B cell (primary cell): Measurements from ENCODE around the gene LHFPL6. TPM values are rescaled to one million over a fixed set of nuclear protein-coding genes. Genes with fewer than 3 reads are reported as not detected.

Experiments
- ATAC-seq: fragments of 200-7000 bp; cut with Tn5 transposase; one replicate; pipeline ENCODE4 v1.10.0; 2021; ENCODE audit warnings: low read depth, mild to moderate bottlenecking, moderate number of reproducible peaks, moderate library complexity
- CTCF ChIA-PET: fragments of 350-600 bp; sonication (Branson Sonifier 250); formaldehyde crosslinking; loops from one replicate; lab custom pipeline; 2021; ENCODE audit warnings: antibody characterized with exemption, inconsistent platforms; lab: Charles Lee
- POLR2A ChIA-PET: fragments of 350-600 bp; sonication (Branson Sonifier 250); formaldehyde crosslinking; loops from one replicate; lab custom pipeline; 2021; ENCODE audit warnings: antibody characterized with exemption; lab: Charles Lee
- DNase-seq: peaks from one replicate; pipeline ENCODE4 v3.0.0; 2013
- H2AFZ ChIP-seq: 2 replicates; pipeline ENCODE4 v1.6.1; 2012; ENCODE audit warnings: mild to moderate bottlenecking, low read depth, low read length; ENCODE audit not compliant: insufficient read depth, poor library complexity, severe bottlenecking
- H3K27ac ChIP-seq, 2 donors: 1 replicate in 1 of 2; 2 replicates in 1 of 2; pipeline ENCODE4 v1.5.1; 2012 to 2013; ENCODE audit warnings: low read length in 2 of 2, mild to moderate bottlenecking in 2 of 2, moderate library complexity in 1 of 2
- H3K27me3 ChIP-seq, 4 experiments: fragments of 200-600 bp in 1 of 4; sonication (generic) in 1 of 4; replicated peaks in 1 of 4; 1 replicate in 2 of 4; 2 replicates in 2 of 4; pipeline versions ENCODE4 v1.6.1 to v1.7.0; 2013 to 2016; ENCODE audit warnings: low read length in 3 of 4, mild to moderate bottlenecking in 2 of 4, mixed read lengths in 1 of 4, moderate library complexity in 1 of 4; ENCODE audit not compliant: insufficient read depth in 4 of 4, control insufficient read depth in 3 of 4; ENCODE audit errors: control extremely low read depth in 1 of 4
- H3K36me3 ChIP-seq, 2 experiments: replicated peaks in 1 of 2; 1 replicate in 1 of 2; 2 replicates in 1 of 2; pipeline versions ENCODE4 v1.6.1 to v1.7.1; 2013; ENCODE audit warnings: low read length in 1 of 2; ENCODE audit not compliant: insufficient read depth in 2 of 2, control insufficient read depth in 1 of 2; ENCODE audit errors: control extremely low read depth in 1 of 2, extremely low read depth in 1 of 2
- H3K4me1 ChIP-seq, 2 donors: fragments of 200-600 bp in 1 of 2; sonication (generic) in 1 of 2; 1 replicate in 1 of 2; 2 replicates in 1 of 2; pipeline versions ENCODE4 v1.5.1 to v1.6.1; 2013 to 2017; ENCODE audit warnings: low read length in 2 of 2; ENCODE audit not compliant: control insufficient read depth in 2 of 2, insufficient read depth in 2 of 2
- H3K4me2 ChIP-seq: replicated peaks from 2 replicates; pipeline ENCODE3; 2012; ENCODE audit warnings: mild to moderate bottlenecking, low read depth, low read length; ENCODE audit not compliant: poor library complexity, severe bottlenecking
- H3K4me3 ChIP-seq, 5 experiments: fragments of 200-600 bp in 1 of 5; sonication (generic) in 1 of 5; 1 replicate in 3 of 5; 2 replicates in 2 of 5; pipeline versions ENCODE4 v1.5.1 to v1.7.0; 2011 to 2016; ENCODE audit warnings: low read length in 4 of 5, mild to moderate bottlenecking in 4 of 5, low read depth in 2 of 5, control low read depth in 1 of 5, moderate library complexity in 1 of 5; ENCODE audit not compliant: insufficient read depth in 1 of 5; ENCODE audit errors: control extremely low read depth in 1 of 5, extremely low read depth in 1 of 5
- H3K79me2 ChIP-seq: fragments of 200-600 bp; sonication (generic); one replicate; pipeline ENCODE4 v1.6.0; 2016; ENCODE audit warnings: low read length; ENCODE audit not compliant: control insufficient read depth, insufficient read depth
- H3K9ac ChIP-seq: fragments of 200-600 bp; sonication (generic); 2 replicates; pipeline ENCODE4 v1.6.1; 2017; ENCODE audit warnings: mild to moderate bottlenecking, low read length, moderate library complexity
- H3K9me3 ChIP-seq, 3 donors: one replicate each; pipeline versions ENCODE4 v1.6.1 to v1.7.1; 2013; ENCODE audit warnings: low read length in 2 of 3; ENCODE audit not compliant: control insufficient read depth in 2 of 3, insufficient read depth in 1 of 3; ENCODE audit errors: control extremely low read depth in 1 of 3
- H4K20me1 ChIP-seq: 2 replicates; pipeline ENCODE4 v1.6.0; 2012; ENCODE audit warnings: mild to moderate bottlenecking, low read length; ENCODE audit not compliant: insufficient read depth, control insufficient read depth, poor library complexity, severe bottlenecking
- H3K27ac Mint-ChIP-seq: one replicate; pipeline ENCODE4 v1.8.0; 2021; ENCODE audit warnings: mixed read lengths
- H3K27me3 Mint-ChIP-seq: one replicate; pipeline ENCODE4 v1.8.0; 2021; ENCODE audit warnings: mixed read lengths
- H3K4me1 Mint-ChIP-seq: one replicate; pipeline ENCODE4 v1.8.0; 2021; ENCODE audit warnings: mixed read lengths
- H3K4me3 Mint-ChIP-seq: one replicate; pipeline ENCODE4 v1.8.0; 2021; ENCODE audit warnings: mixed read lengths
- H3K9me3 Mint-ChIP-seq: one replicate; pipeline ENCODE4 v1.8.0; 2022; ENCODE audit warnings: mixed read lengths; ENCODE audit not compliant: insufficient read depth
- CTCF ChIP-seq: fragments of 200-600 bp; IDR thresholded peaks from one replicate; pipeline ENCODE4 v1.8.0; 2022; ENCODE audit warnings: antibody characterized with exemption, mild to moderate bottlenecking
- EZH2 ChIP-seq: IDR thresholded peaks from 2 replicates; pipeline ENCODE4 v1.6.1; 2012; ENCODE audit warnings: borderline replicate concordance, low read depth, mild to moderate bottlenecking, moderate library complexity, low read length; ENCODE audit not compliant: insufficient read depth, poor library complexity, severe bottlenecking
- WGBS: methylation state at CpG from one replicate; pipeline ENCODE4 v1.1.5; 2013; ENCODE audit warnings: missing lambda C conversion rate; ENCODE audit not compliant: insufficient coverage; 5-methylcytosine and 5-hydroxymethylcytosine counted together
- intact Hi-C: fragments of 100-400 bp; cut with micrococcal nuclease; formaldehyde crosslinking; loops from one replicate; pipeline ENCODE4 v1.10.0; 2022
- polyA plus RNA-seq: library from polyadenylated mRNA; depleted of rRNA; stranded (reverse); fragments of >200 nt; gene quantifications from 2 replicates; pipeline ENCODE4 v1.2.3, GENCODE V29; 2012
- total RNA-seq, 2 donors: library from RNA; stranded (reverse); fragments of 120-200 nt in 1 of 2; gene quantifications; 1 replicate in 1 of 2; 2 replicates in 1 of 2; pipeline versions ENCODE4 v1.2.3 to v1.2.4, GENCODE V29; 2013 to 2022

Gene LHFPL6
- total and polyA plus RNA-seq, 2 donors (not counting 1 experiment from before 2014, with no cell fraction given) = 0.01 TPM; not detected in 1

DNA sequence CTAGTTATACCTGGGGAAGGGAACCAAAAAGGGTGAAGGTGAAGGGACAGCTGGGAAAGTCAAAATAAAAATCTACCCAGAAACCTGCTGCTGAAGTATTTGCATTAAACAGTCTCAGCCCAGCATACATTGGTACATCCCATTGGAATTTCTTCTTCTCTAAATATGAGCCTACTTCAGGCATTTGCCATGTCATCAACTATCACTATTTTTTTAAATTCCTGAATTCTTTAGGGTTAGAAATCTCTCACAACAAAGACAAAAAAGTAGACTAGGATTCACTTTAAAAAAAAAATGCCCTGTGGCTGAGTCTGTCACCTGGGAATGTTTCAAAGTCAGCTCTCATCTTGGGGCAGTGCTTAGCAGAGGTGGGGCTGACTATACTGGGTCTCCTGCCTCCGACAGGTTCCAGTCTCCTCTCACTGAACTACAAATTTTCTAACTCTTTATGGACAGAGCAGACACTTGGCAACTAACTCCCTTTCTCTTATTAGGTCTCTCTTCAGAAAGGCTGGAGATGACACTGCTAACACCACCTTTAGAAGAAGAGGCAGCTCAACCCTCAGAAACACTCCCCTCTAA, 141.2 kb downstream of the LHFPL6 start:
- intact Hi-C loops = no loop called here
- 92% methylated on average over 1 of the region's 1 CpG for WGBS
- H3K4me2 ChIP-seq = no peak overlapping the region
- H3K9ac ChIP-seq = no peak overlapping the region
- DNase-seq (no peak), ATAC-seq (no peak)
- H3K4me3 ChIP-seq = no peak overlapping the region
- CTCF ChIA-PET = no interaction called here
- Mint-ChIP-seq H3K9me3 (no peaks in the 10 kb centered on the region), H3K4me3 (no peak overlapping the region), H3K4me1 (no peaks in the 10 kb centered on the region), H3K27me3 (no peaks in the 10 kb centered on the region), H3K27ac (no peak overlapping the region)
- H3K36me3 ChIP-seq = no peaks in the 10 kb centered on the region
- no peak overlapping the region for H3K27ac ChIP-seq
- POLR2A ChIA-PET = no interaction called here
- no peaks in the 10 kb centered on the region for H3K4me1 ChIP-seq
- H3K79me2 ChIP-seq = no peaks in the 10 kb centered on the region
- TF ChIP-seq EZH2 (no peak), CTCF (no peak)
- H3K27me3 ChIP-seq = no peaks in the 10 kb centered on the region
- no peaks in the 10 kb centered on the region for H4K20me1 ChIP-seq
- H3K9me3 ChIP-seq = peaks cover 0 to 5% (median 0%) of the 10 kb centered on the region in 3 donors
- H2AFZ ChIP-seq = no peak overlapping the region

- peaks cover 5% of the 10 kb centered on the region for H3K4me1 Mint-ChIP-seq
- H3K4me1 ChIP-seq = peaks cover 2 to 3% of the 10 kb centered on the region in 2 donors
- H3K4me2 ChIP-seq = no peak overlapping the region
- TF ChIP-seq EZH2 (no peak), CTCF (no peak)
- H3K27ac ChIP-seq = no peak overlapping the region
- no peak overlapping the region for H2AFZ ChIP-seq
- no peak overlapping the region for H3K9ac ChIP-seq
- intact Hi-C loops = no loop called here
- no peaks in the 10 kb centered on the region for H3K9me3 Mint-ChIP-seq
- no peak overlapping the region for H3K4me3 ChIP-seq
- ChIA-PET CTCF (no interaction called here), POLR2A (no interaction called here)
- no peaks in the 10 kb centered on the region for H3K79me2 ChIP-seq
- no CpG with 5 or more reads among the region's 1 CpG for WGBS
- no peaks in the 10 kb centered on the region for H3K27me3 ChIP-seq
- no peak overlapping the region for H3K4me3 Mint-ChIP-seq
- DNase-seq (no peak), ATAC-seq (no peak)
- no peaks in the 10 kb centered on the region for H4K20me1 ChIP-seq
- no peaks in the 10 kb centered on the region for H3K36me3 ChIP-seq
- no peaks in the 10 kb centered on the region for H3K27me3 Mint-ChIP-seq
- H3K27ac Mint-ChIP-seq = no peak overlapping the region
- peaks cover 0 to 5% (median 0%) of the 10 kb centered on the region in 3 donors for H3K9me3 ChIP-seq
These were observed 145.7 kb downstream of the LHFPL6 start for GRCh38 chr13:39457274-39457673.
